MM.1S (cell line): ENCODE data around the gene TXNRD1.

Source experiments
- EZH2 ChIP-seq: fragments of 300-600 bp; sonication (generic); optimal IDR thresholded peaks from 2 replicates; pipeline ENCODE3; 2017; ENCODE audit warnings: low read depth, mild to moderate bottlenecking, antibody characterized with exemption, low read length, mixed read lengths
- EZH2phosphoT487 ChIP-seq: fragments of 300-600 bp; sonication (generic); IDR thresholded peaks from 2 replicates; pipeline ENCODE4 v1.6.1; 2018; ENCODE audit warnings: antibody characterized with exemption, low read length
- TF ChIP-seq, protein P1 (sequence below): fragments of 300-600 bp; sonication (generic); IDR thresholded peaks from 2 replicates; pipeline ENCODE4 v1.5.1; 2016; ENCODE audit warnings: antibody characterized with exemption, low read length, mixed read lengths

DNA sequence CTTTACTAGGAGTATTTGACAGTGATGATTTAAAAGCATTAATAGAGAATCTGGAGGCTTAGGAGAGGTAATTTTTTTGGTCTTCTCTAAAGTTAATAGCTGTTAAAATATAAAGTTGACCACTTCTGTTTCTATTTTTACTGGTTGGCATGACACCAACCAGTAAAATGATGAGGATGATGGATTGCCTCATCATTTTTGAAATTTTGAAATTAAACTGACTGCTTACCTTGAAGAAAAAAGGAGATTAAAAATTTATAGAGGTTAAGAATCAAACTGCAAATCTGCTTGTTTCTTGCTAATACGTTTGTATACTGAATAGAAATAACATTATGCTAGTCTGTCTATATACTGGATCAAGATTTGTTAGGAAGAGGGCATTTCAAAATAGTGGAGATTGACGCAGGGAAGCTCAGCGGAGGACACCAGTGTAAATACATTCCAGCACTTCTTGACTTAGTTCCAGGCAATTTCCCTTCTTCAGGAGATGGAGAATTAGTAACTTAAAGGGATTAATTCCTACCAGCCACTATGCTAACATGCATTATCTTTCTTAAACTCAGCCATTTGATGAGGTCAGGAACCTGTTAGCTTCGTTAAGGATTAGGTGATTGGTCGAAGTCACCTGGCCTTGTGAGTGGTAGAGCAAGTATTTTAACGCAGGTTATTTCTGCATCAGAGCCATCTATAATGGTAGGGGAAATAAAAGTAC, 91.5 kb downstream of the TXNRD1 start:
- TF ChIP-seq EZH2phosphoT487, result no peak
- TF ChIP-seq, protein P1, sequence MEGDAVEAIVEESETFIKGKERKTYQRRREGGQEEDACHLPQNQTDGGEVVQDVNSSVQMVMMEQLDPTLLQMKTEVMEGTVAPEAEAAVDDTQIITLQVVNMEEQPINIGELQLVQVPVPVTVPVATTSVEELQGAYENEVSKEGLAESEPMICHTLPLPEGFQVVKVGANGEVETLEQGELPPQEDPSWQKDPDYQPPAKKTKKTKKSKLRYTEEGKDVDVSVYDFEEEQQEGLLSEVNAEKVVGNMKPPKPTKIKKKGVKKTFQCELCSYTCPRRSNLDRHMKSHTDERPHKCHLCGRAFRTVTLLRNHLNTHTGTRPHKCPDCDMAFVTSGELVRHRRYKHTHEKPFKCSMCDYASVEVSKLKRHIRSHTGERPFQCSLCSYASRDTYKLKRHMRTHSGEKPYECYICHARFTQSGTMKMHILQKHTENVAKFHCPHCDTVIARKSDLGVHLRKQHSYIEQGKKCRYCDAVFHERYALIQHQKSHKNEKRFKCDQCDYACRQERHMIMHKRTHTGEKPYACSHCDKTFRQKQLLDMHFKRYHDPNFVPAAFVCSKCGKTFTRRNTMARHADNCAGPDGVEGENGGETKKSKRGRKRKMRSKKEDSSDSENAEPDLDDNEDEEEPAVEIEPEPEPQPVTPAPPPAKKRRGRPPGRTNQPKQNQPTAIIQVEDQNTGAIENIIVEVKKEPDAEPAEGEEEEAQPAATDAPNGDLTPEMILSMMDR, result no peak
- TF ChIP-seq EZH2, result no peak
